ENCODE results near the gene PRKD2. TPM values are rescaled to one million over a fixed set of nuclear protein-coding genes. Genes with fewer than 3 reads are reported as not detected.
A peak's percentile ranks its signal among the peaks of the same experiment; 100 is the strongest.

PRKD2 gene
- total RNA-seq, 1 experiment from 2014 or later: 29.4 TPM

- Histone ChIP-seq H3K36me3 (replicated peaks; ENCODE audit: control insufficient read depth, insufficient read depth, low read length) (peaks cover 54% of the 10 kb centered on the region), H3K4me3 (ENCODE audit: insufficient read depth, low read depth, low read length) (no peak overlapping the region), H3K27me3 (ENCODE audit: control insufficient read depth, insufficient read depth, low read length) (no peaks in the 10 kb centered on the region)
- DNase-seq: no peak
Measured at GRCh38 chr19:46732172-46732938, 15.4 kb upstream of the PRKD2 start.

- Histone ChIP-seq H3K36me3 (replicated peaks; ENCODE audit: control insufficient read depth, insufficient read depth, low read length) (peaks cover 55% of the 10 kb centered on the region), H3K27me3 (ENCODE audit: control insufficient read depth, insufficient read depth, low read length) (no peaks in the 10 kb centered on the region), H3K4me3 (ENCODE audit: insufficient read depth, low read depth, low read length) (no peak overlapping the region)
- DNase-seq: no peak
Measured at GRCh38 chr19:46731584-46731983, 14.7 kb upstream of the PRKD2 start.

GRCh38 chr19:46731007-46731501 lies 14.1 kb upstream of the PRKD2 start:
- H3K4me3 ChIP-seq (ENCODE audit: insufficient read depth, low read depth, low read length): no peak overlapping the region
- no peak for DNase-seq
- no peaks in the 10 kb centered on the region for H3K27me3 ChIP-seq (ENCODE audit: control insufficient read depth, insufficient read depth, low read length)
- peaks cover 58% of the 10 kb centered on the region for H3K36me3 ChIP-seq (replicated peaks; ENCODE audit: control insufficient read depth, insufficient read depth, low read length)

- Histone ChIP-seq H3K4me3 (ENCODE audit: insufficient read depth, low read depth, low read length) (no peak overlapping the region), H3K27me3 (ENCODE audit: control insufficient read depth, insufficient read depth, low read length) (no peaks in the 10 kb centered on the region), H3K36me3 (replicated peaks; ENCODE audit: control insufficient read depth, insufficient read depth, low read length) (peaks cover 62% of the 10 kb centered on the region)
- no peak for DNase-seq
Measured at GRCh38 chr19:46730595-46730994, 13.7 kb upstream of the PRKD2 start.

- H3K27me3 ChIP-seq (ENCODE audit: control insufficient read depth, insufficient read depth, low read length): no peaks in the 10 kb centered on the region
- H3K4me3 ChIP-seq (ENCODE audit: insufficient read depth, low read depth, low read length): no peak overlapping the region
- no peak for DNase-seq
- peaks cover 62% of the 10 kb centered on the region for H3K36me3 ChIP-seq (replicated peaks; ENCODE audit: control insufficient read depth, insufficient read depth, low read length)
Measured at GRCh38 chr19:46730187-46730586, 13.3 kb upstream of the PRKD2 start.

GRCh38 chr19:46729696-46730095 lies 12.8 kb upstream of the PRKD2 start:
- no peaks in the 10 kb centered on the region for H3K27me3 ChIP-seq (ENCODE audit: control insufficient read depth, insufficient read depth, low read length)
- H3K4me3 ChIP-seq (ENCODE audit: insufficient read depth, low read depth, low read length): no peak overlapping the region
- DNase-seq: no peak
- H3K36me3 ChIP-seq (replicated peaks; ENCODE audit: control insufficient read depth, insufficient read depth, low read length): peaks cover 67% of the 10 kb centered on the region

GRCh38 chr19:46728693-46729339 lies 11.9 kb upstream of the PRKD2 start:
- Histone ChIP-seq H3K4me3 (ENCODE audit: insufficient read depth, low read depth, low read length) (no peak overlapping the region), H3K27me3 (ENCODE audit: control insufficient read depth, insufficient read depth, low read length) (no peaks in the 10 kb centered on the region), H3K36me3 (replicated peaks; ENCODE audit: control insufficient read depth, insufficient read depth, low read length) (peaks cover 67% of the 10 kb centered on the region)
- DNase-seq: peak; percentile 98

- Histone ChIP-seq H3K27me3 (ENCODE audit: control insufficient read depth, insufficient read depth, low read length) (no peaks in the 10 kb centered on the region), H3K4me3 (ENCODE audit: insufficient read depth, low read depth, low read length) (no peak overlapping the region), H3K36me3 (replicated peaks; ENCODE audit: control insufficient read depth, insufficient read depth, low read length) (peaks cover 65% of the 10 kb centered on the region)
- DNase-seq: no peak
Measured at GRCh38 chr19:46728208-46728607, 11.3 kb upstream of the PRKD2 start.

GRCh38 chr19:46727757-46728156 lies 10.8 kb upstream of the PRKD2 start:
- H3K36me3 ChIP-seq (replicated peaks; ENCODE audit: control insufficient read depth, insufficient read depth, low read length): peaks cover 63% of the 10 kb centered on the region
- H3K27me3 ChIP-seq (ENCODE audit: control insufficient read depth, insufficient read depth, low read length): no peaks in the 10 kb centered on the region
- no peak for DNase-seq

GRCh38 chr19:46726971-46727501 lies 10.1 kb upstream of the PRKD2 start:
- Histone ChIP-seq H3K36me3 (replicated peaks; ENCODE audit: control insufficient read depth, insufficient read depth, low read length) (peaks cover 66% of the 10 kb centered on the region), H3K4me3 (ENCODE audit: insufficient read depth, low read depth, low read length) (no peak overlapping the region), H3K27me3 (ENCODE audit: control insufficient read depth, insufficient read depth, low read length) (no peaks in the 10 kb centered on the region)
- DNase-seq: peak; percentile 46

More at GRCh38 chr19:46727757-46728156, 10.8 kb upstream of the PRKD2 start:
- H3K4me3 ChIP-seq (ENCODE audit: insufficient read depth, low read depth, low read length): no peak overlapping the region

- H3K36me3 ChIP-seq (replicated peaks; ENCODE audit: control insufficient read depth, insufficient read depth, low read length): peaks cover 66% of the 10 kb centered on the region
- DNase-seq: peak; percentile 54
- no peaks in the 10 kb centered on the region for H3K27me3 ChIP-seq (ENCODE audit: control insufficient read depth, insufficient read depth, low read length)
- H3K4me3 ChIP-seq (ENCODE audit: insufficient read depth, low read depth, low read length): no peak overlapping the region
Measured at GRCh38 chr19:46726551-46726950, 9.6 kb upstream of the PRKD2 start.

- Histone ChIP-seq H3K4me3 (ENCODE audit: insufficient read depth, low read depth, low read length) (no peak overlapping the region), H3K36me3 (replicated peaks; ENCODE audit: control insufficient read depth, insufficient read depth, low read length) (peaks cover 67% of the 10 kb centered on the region), H3K27me3 (ENCODE audit: control insufficient read depth, insufficient read depth, low read length) (no peaks in the 10 kb centered on the region)
- DNase-seq: peak; percentile 77
Measured at GRCh38 chr19:46725859-46726393, 9.0 kb upstream of the PRKD2 start.

GRCh38 chr19:46725036-46725820 lies 8.3 kb upstream of the PRKD2 start:
- DNase-seq: peak; percentile 56
- Histone ChIP-seq H3K4me3 (ENCODE audit: insufficient read depth, low read depth, low read length) (no peak overlapping the region), H3K27me3 (ENCODE audit: control insufficient read depth, insufficient read depth, low read length) (no peaks in the 10 kb centered on the region), H3K36me3 (replicated peaks; ENCODE audit: control insufficient read depth, insufficient read depth, low read length) (peaks cover 64% of the 10 kb centered on the region)

GRCh38 chr19:46724468-46724867 lies 7.6 kb upstream of the PRKD2 start:
- Histone ChIP-seq H3K4me3 (ENCODE audit: insufficient read depth, low read depth, low read length) (no peak overlapping the region), H3K27me3 (ENCODE audit: control insufficient read depth, insufficient read depth, low read length) (no peaks in the 10 kb centered on the region), H3K36me3 (replicated peaks; ENCODE audit: control insufficient read depth, insufficient read depth, low read length) (peaks cover 63% of the 10 kb centered on the region)
- peak; percentile 44 for DNase-seq
